Chondrocyte (in vitro differentiated cells): ENCODE measurements around the gene CEP250. TPM values are rescaled to one million over a fixed set of nuclear protein-coding genes. Genes with fewer than 3 reads are reported as not detected.
"Not testable (repeated sequence)": the region's sequence is repeated elsewhere in the genome, so short reads cannot be mapped to it uniquely, and the experiment has no call there.

Experiments
- DNase-seq: peaks from one replicate; pipeline ENCODE4 v3.0.0; 2021; ENCODE audit warnings: mixed read lengths, low spot score
- H3K27ac Mint-ChIP-seq: one replicate; pipeline ENCODE4 v1.8.0; 2021; ENCODE audit warnings: mild to moderate bottlenecking, moderate library complexity, mixed read lengths; ENCODE audit not compliant: unreplicated experiment
- H3K27me3 Mint-ChIP-seq: 2 replicates; pipeline ENCODE4 v1.8.0; 2021; ENCODE audit warnings: low read depth, mixed read lengths
- H3K36me3 Mint-ChIP-seq: 2 replicates; pipeline ENCODE4 v1.8.0; 2021; ENCODE audit warnings: low read depth, mixed read lengths
- H3K4me1 Mint-ChIP-seq: 2 replicates; pipeline ENCODE4 v1.8.0; 2021; ENCODE audit warnings: low read depth, mild to moderate bottlenecking, mixed read lengths
- H3K4me3 Mint-ChIP-seq: one replicate; pipeline ENCODE4 v1.8.0; 2021; ENCODE audit warnings: mild to moderate bottlenecking, moderate library complexity, mixed read lengths; ENCODE audit not compliant: unreplicated experiment
- H3K9me3 Mint-ChIP-seq: 2 replicates; pipeline ENCODE4 v1.8.0; 2021; ENCODE audit warnings: low read depth, mixed read lengths
- CTCF ChIP-seq: fragments of 200-600 bp; sonication (generic); IDR thresholded peaks from 2 replicates; pipeline ENCODE4 v1.5.0; 2021; ENCODE audit warnings: antibody characterized with exemption, mild to moderate bottlenecking, moderate library complexity
- total RNA-seq: library from RNA; stranded (reverse); gene quantifications from 3 replicates; pipeline ENCODE4 v1.2.1, GENCODE V29; 2021

CEP250 gene
- total RNA-seq, 1 donor from 2014 or later = 43.6 TPM

DNA sequence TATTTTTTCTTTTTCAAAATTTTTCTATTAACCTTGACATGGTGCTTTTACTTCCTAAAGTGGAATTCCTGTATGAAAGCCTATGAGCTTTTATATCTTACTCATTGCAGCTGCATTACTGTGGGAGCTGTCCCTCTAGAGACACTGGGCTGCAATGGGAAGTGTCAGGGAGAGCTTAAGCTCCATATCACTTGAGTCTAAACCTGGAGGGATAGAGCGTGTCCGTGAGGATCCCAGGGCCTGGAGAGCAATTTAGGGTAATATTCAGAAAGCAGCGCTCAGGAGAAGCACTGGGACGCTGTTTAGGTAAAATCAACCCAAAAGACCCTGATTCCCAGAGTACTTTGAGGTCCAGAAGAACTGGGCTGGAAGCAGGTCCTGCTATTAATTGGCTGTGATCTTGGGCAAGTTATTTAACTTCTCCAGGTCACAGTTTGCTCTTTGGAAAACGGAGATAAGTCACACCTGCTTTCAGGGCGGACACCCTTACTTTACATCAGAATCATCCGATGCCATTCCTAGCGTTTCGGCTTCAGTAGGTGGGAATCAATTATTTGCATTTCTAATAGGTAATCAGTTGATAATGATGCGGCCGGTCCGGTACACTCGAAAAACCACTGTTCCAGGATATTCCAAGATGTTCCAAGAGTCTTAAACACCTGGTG, 85.9 kb downstream of the CEP250 start:
- Mint-ChIP-seq H3K4me3 (peak overlapping the region; percentile 84), H3K27ac (no peak overlapping the region), H3K36me3 (peaks cover 5% of the 10 kb centered on the region), H3K27me3 (no peaks in the 10 kb centered on the region), H3K4me1 (peaks cover 24% of the 10 kb centered on the region), H3K9me3 (no peaks in the 10 kb centered on the region)
- TF ChIP-seq CTCF = no peak
- DNase-seq = no peak

DNA sequence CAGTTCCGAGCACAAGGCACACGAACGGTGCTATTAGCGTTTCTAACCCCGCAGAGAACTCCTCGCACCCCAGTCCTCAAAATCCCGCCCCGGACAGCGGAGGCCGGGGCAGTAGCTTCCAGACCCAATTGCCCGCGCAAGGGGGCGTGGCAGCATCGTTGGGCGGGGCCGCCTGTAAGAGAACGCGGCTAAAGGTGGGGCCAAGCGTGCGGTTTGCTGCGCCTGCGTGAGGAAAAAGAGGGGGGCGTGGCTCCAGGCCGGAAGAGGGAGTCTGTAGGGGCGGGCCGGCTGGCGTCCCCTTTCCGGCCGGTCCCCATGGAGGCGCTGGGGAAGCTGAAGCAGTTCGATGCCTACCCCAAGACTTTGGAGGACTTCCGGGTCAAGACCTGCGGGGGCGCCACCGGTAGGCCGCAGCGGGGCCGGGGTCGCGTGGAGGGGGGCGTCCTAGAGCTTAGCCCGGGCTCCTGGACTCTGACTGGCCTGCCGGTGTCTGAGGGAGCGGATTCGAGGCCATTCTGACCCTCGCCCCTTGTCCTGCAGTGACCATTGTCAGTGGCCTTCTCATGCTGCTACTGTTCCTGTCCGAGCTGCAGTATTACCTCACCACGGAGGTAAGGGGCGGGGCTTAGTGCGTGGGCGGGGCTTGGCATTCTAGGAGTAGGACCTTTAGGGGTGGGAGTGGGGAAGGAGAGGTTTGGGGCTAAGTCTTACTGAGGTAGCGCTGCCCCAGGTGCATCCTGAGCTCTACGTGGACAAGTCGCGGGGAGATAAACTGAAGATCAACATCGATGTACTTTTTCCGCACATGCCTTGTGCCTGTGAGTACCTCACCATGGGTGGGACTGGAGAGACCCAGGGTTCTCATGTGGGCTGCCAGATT, 86.6 kb downstream of the CEP250 start, which contains the start of gene ERGIC3:
Gene ERGIC3 (plus strand): TSS at position 296 of the 880 bp plus-strand sequence. CDS start 20 bp downstream, at position 316.
- peak; percentile 98 for DNase-seq
- Mint-ChIP-seq H3K27ac (peak within 1 kb of the TSS; percentile 85), H3K4me1 (peaks cover 24% of the 10 kb centered on the region), H3K9me3 (no peaks in the 10 kb centered on the region), H3K4me3 (peak within 1 kb of the TSS; percentile 84), H3K36me3 (peaks cover 5% of the 10 kb centered on the region), H3K27me3 (no peaks in the 10 kb centered on the region)
- peak; percentile 31 for TF ChIP-seq CTCF

GRCh38 chr20:35542990-35543389, 87.6 kb downstream of the CEP250 start:
- H3K27ac Mint-ChIP-seq = peak overlapping the region; percentile 60
- peak overlapping the region; percentile 84 for H3K4me3 Mint-ChIP-seq

GRCh38 chr20:35544436-35544835, 89.0 kb downstream of the CEP250 start:
- Mint-ChIP-seq H3K36me3 (peaks cover 12% of the 10 kb centered on the region), H3K27me3 (no peaks in the 10 kb centered on the region), H3K27ac (no peak overlapping the region), H3K4me3 (no peak overlapping the region), H3K4me1 (peaks cover 24% of the 10 kb centered on the region), H3K9me3 (no peaks in the 10 kb centered on the region)
- TF ChIP-seq CTCF = no peak
- DNase-seq = peak; percentile 65

More at GRCh38 chr20:35542990-35543389, 87.6 kb downstream of the CEP250 start:
- no peak for TF ChIP-seq CTCF
- DNase-seq = no peak
- peaks cover 24% of the 10 kb centered on the region for H3K4me1 Mint-ChIP-seq
- H3K36me3 Mint-ChIP-seq = peaks cover 5% of the 10 kb centered on the region
- H3K27me3 Mint-ChIP-seq = no peaks in the 10 kb centered on the region
- no peaks in the 10 kb centered on the region for H3K9me3 Mint-ChIP-seq

GRCh38 chr20:35544941-35545340, 89.5 kb downstream of the CEP250 start:
- not testable (repeated sequence) for H3K4me3 Mint-ChIP-seq, H3K27ac Mint-ChIP-seq, H3K9me3 Mint-ChIP-seq, H3K27me3 Mint-ChIP-seq
- peak; percentile 42 for DNase-seq
- H3K36me3 Mint-ChIP-seq = peaks cover 14% of the 10 kb centered on the region
- H3K4me1 Mint-ChIP-seq = peaks cover 24% of the 10 kb centered on the region
